ENCODE results near the gene GPS2.

DNA sequence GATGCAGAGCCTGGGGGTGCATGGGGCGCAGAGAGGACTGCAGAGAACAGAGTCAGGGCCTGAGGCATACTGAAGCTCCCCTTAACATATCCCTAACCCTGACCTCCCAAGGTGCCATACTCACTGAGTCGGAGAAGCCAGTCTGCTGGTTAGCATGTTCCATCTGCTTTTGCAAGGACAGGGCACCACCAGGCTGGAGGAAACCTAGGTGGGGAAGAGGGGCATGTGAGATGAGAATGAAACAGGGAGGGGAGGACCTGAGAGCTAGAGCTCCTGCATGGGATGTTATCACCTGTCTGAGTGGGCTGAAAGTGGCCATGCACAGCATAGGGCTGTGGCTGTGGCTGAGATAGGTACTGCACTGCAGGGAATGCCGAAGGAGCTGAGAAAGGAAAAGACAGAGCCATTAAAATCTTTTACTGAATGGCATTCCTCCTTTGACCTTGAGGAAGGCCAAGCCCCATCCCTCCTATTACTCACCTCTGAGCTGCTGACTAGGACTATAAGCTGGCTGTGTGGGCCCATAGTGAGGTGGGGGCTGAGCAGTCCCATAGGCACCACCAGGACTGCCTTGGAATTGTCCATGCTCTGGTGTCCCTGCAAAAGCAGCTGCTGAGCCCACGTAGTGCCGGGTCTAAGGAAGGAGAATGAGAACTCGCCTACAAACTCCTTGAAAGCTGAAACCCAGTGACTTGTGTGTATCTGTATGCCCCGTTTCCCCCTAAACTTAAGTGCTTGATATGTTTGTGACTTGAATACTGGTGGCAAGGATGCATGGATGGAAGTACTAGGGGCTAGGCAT is 1.9 kb downstream of the GPS2 start:
- TF ChIP-seq STAT1 (IDR thresholded peaks at IDR 0.05; ENCODE audit: unreplicated experiment) (no peak), CTCF (conservative IDR thresholded peaks at IDR 0.05; ENCODE audit: low read depth in 2 of 2) (0 out of 4 replicates have a peak, but pooled peaks of 1 of the 2 experiments have one; percentile 30), POLR2AphosphoS5 (IDR thresholded peaks at IDR 0.05; ENCODE audit: low read depth) (peak; percentile 35), EZH2 (IDR thresholded peaks at IDR 0.05; ENCODE audit: low read depth, unreplicated experiment) (no peak), EZH2phosphoT487 (IDR thresholded peaks at IDR 0.05; ENCODE audit: unreplicated experiment) (no peak), CREB1 (CRISPR knock-in tag; IDR thresholded peaks at IDR 0.05; ENCODE audit: low read depth) (no peak), JUNB (IDR thresholded peaks at IDR 0.05; ENCODE audit: unreplicated experiment) (no peak), ZNF331 (CRISPR knock-in tag; IDR thresholded peaks at IDR 0.05; ENCODE audit: low read depth) (no peak)
- TF ChIP-seq, protein P1, sequence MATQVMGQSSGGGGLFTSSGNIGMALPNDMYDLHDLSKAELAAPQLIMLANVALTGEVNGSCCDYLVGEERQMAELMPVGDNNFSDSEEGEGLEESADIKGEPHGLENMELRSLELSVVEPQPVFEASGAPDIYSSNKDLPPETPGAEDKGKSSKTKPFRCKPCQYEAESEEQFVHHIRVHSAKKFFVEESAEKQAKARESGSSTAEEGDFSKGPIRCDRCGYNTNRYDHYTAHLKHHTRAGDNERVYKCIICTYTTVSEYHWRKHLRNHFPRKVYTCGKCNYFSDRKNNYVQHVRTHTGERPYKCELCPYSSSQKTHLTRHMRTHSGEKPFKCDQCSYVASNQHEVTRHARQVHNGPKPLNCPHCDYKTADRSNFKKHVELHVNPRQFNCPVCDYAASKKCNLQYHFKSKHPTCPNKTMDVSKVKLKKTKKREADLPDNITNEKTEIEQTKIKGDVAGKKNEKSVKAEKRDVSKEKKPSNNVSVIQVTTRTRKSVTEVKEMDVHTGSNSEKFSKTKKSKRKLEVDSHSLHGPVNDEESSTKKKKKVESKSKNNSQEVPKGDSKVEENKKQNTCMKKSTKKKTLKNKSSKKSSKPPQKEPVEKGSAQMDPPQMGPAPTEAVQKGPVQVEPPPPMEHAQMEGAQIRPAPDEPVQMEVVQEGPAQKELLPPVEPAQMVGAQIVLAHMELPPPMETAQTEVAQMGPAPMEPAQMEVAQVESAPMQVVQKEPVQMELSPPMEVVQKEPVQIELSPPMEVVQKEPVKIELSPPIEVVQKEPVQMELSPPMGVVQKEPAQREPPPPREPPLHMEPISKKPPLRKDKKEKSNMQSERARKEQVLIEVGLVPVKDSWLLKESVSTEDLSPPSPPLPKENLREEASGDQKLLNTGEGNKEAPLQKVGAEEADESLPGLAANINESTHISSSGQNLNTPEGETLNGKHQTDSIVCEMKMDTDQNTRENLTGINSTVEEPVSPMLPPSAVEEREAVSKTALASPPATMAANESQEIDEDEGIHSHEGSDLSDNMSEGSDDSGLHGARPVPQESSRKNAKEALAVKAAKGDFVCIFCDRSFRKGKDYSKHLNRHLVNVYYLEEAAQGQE (IDR thresholded peaks at IDR 0.05; ENCODE audit: unreplicated experiment), result no peak
- TF ChIP-seq, protein P2, sequence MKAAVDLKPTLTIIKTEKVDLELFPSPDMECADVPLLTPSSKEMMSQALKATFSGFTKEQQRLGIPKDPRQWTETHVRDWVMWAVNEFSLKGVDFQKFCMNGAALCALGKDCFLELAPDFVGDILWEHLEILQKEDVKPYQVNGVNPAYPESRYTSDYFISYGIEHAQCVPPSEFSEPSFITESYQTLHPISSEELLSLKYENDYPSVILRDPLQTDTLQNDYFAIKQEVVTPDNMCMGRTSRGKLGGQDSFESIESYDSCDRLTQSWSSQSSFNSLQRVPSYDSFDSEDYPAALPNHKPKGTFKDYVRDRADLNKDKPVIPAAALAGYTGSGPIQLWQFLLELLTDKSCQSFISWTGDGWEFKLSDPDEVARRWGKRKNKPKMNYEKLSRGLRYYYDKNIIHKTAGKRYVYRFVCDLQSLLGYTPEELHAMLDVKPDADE (IDR thresholded peaks at IDR 0.05), result no peak
